Measurements from ENCODE around the gene NFAT5.
"Not testable (repeated sequence)": the region's sequence is repeated elsewhere in the genome, so short reads cannot be mapped to it uniquely, and the experiment has no call there.

Gene NFAT5

GRCh38 chr16:69707920-69708683 is 142.3 kb downstream of the NFAT5 start:
- DNase-seq (ENCODE audit: low spot score): no peak

DNA sequence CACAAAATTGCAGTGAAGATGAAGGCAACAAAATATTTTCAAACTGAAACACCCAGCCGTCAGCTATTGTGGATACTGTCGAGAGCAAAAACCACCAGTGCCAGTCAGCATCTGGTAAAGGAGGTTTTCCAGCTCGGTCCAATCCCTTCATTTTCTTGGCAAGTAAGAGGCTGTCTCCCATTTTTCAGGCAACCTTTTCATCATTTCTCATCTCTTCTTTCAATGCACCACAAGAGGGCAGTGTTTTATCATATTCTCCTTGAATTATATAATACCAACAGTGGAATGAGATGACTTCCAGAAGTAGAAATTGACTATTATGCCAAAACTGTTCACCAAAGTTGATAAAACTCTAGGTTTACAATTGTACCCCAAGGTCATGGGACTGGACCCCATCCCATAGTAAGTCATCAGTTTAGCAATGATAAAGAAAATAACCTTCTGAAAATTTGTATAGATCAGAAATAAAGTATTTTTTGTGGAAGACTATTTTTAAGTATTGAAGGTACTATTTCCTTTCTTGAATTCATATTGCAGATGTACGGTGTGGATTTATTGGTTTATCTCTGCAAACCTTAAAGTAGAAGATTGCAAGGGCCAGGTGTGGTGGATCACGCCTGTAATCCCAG is 143.8 kb downstream of the NFAT5 start:
- DNase-seq (ENCODE audit: low spot score): peak; percentile 78

GRCh38 chr16:69711115-69711740 is 145.5 kb downstream of the NFAT5 start:
- no peak for DNase-seq (ENCODE audit: low spot score)

DNA sequence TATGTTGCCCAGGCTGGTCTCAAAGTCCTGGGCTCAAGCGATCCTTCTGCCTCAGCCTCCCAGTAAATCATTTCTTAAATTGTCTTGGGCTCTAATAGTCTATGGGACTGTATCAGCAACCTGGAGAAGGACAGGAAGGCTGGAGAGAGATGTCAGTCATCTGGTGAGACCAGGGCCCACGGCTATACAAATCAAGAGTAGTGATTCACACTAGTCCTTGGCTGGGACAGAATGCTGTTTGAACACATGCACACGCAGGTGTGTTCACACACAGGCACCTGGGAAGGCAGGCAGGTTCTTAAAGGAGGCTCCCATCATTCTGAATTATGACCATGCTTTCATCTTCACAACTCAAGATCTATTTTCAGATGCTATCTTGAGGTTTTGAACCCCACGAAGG is 146.5 kb downstream of the NFAT5 start:
- DNase-seq (ENCODE audit: low spot score): no peak

DNA sequence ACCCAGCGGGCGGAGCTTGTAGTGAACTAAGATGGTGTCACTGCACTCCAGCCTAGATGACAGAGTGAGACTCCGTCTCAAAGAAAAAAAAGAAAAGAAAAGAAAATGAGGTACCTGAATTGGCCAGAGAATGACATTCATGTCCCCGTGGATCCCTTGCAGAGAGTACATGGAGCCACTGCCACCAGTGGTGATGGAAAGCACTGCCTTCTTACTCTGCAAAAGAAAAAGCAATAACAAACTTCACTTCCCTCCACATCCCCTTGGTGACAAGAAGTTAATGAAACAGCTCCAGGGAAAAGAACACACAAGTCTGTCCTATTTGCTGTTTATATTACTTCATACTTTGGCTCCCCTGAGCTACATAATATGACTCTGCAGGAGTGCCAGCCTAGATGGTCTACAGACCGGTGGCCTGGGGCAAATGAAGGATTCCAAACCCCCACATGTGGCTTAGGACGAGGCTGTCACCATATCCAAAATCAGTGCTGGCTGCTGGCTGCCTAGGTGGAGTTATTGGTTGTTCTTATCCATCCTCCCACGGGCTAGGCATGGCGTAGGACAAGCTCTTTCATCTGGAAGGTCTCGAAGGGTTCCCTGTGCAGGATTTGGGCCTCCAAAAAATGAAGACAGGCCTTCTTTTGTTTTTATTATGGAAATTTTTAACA is 147.3 kb downstream of the NFAT5 start:
- no peak for DNase-seq (ENCODE audit: low spot score)

DNA sequence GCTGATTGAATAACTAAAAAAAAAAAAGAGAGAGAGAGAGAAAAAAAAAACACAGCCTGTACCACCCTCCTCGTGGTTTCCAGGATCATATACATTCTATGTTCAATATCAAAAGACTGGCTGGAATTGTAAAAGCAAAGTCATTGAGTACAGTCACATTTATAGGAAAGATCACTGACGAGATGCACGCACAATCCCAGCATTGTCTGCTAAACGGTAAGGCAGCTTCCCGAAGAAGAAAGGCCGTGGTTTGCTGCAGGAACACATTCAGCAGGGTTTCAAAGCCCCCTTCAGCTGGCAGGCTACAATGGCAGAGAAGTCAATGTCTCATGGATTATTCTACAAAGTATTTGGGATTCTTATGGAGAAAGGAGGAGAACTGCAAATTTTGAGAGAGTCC is 151.3 kb downstream of the NFAT5 start:
- peak; percentile 36 for DNase-seq (ENCODE audit: low spot score)

GRCh38 chr16:69718111-69718764 is 152.5 kb downstream of the NFAT5 start:
- no peak for DNase-seq (ENCODE audit: low spot score)

DNA sequence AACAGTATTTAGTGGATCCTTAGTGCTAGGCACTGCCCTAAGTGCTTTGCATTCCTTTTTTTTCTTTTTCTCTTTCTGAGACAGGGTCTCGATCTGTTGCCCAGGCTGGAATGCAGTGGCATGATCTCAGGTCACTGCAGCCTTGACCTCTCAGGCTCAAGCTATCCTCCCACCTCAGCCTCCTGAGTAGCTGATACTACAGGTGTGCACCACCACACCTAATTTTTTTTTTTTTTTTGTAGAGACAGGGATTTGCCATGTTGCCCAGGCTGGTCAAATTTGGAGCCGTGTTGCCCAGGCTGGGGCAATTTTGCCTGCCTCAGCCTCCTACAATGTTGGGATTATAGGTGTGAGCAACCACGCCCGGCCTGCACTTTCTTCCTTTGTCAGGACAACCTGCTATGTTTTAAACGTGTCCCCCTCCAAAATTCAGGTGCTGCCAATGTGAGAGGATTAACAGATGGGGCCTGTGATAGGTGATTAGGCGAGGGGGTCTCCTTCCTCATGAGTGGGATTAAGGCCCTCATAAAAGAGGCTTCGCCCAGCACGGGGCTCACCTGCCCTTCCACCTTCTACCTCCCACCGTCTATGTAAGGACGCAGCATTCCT is 155.2 kb downstream of the NFAT5 start:
- DNase-seq (ENCODE audit: low spot score): no peak

DNA sequence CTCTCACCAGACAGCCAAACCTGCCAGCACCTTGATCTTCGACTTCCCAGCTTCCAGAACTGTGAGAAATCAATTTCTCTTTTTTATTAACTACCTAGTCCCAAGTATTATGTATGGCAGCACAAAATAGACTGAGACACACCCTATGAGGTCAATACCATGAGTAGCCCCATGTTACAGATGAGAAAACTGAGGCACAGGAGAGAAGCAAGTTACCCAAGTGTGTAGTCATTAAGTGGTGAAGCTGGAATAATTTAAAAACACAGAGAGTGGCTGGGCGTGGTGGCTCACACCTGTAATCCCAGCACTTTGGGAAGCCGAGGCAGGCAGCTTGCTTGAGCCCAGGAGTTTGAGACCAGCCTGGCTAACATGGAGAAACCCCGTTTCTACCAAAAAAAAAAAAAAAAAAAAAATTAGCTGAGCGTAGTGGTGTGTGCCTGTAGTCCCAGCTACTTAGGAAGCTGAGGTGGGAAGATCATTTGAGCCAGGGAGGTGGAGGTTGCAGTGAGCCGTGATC is 155.7 kb downstream of the NFAT5 start:
- DNase-seq (ENCODE audit: low spot score): no peak

DNA sequence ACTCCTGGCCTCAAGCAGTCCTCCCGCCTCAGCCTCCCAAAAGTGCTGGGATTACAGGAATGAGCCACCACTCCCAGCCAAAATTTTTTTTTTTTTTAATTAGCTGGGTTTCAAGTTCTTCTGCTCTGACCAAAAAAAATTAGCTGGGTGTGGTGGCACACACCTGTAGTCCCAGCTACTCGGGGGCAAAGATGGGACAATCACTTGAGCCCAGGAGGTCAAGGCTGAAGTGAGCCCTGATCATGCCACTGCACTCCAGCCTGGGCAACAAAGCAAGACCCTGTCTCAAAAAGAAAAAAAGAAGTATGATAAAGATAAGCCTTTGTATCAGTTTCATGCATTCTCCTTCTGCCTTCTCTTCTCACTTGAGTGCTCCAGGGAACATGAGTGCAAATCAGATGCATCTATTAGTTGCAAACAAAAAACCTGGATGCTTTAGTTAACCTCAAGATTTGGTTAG is 158.7 kb downstream of the NFAT5 start:
- DNase-seq (ENCODE audit: low spot score): no peak

DNA sequence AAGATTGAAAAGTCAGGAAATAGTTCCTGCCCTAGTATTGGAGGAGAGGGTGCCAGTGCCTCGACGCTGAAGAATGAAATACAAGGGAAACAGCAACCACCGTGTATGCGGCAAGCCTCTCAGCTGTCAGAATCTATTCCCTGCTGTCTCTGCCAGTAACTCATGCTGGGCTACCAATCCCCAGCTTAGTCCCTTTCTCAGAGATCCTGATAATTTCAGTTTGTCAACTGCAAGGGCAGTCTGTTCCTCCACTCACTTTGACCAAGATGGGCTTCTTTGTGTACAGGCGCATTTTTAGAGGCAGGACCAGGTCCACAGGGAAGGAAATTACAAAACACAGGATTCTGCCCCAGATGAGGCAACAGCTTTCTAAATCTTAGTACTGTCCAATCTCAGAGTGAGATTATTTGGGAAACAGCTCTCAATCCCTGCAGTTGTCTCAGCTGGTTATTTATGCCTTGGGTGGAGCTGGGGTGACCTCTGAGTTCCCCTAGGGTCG is 159.3 kb downstream of the NFAT5 start:
- no peak for DNase-seq (ENCODE audit: low spot score)

- DNase-seq (ENCODE audit: low spot score): no peak
These were observed 159.9 kb downstream of the NFAT5 start for GRCh38 chr16:69725480-69726312.

DNA sequence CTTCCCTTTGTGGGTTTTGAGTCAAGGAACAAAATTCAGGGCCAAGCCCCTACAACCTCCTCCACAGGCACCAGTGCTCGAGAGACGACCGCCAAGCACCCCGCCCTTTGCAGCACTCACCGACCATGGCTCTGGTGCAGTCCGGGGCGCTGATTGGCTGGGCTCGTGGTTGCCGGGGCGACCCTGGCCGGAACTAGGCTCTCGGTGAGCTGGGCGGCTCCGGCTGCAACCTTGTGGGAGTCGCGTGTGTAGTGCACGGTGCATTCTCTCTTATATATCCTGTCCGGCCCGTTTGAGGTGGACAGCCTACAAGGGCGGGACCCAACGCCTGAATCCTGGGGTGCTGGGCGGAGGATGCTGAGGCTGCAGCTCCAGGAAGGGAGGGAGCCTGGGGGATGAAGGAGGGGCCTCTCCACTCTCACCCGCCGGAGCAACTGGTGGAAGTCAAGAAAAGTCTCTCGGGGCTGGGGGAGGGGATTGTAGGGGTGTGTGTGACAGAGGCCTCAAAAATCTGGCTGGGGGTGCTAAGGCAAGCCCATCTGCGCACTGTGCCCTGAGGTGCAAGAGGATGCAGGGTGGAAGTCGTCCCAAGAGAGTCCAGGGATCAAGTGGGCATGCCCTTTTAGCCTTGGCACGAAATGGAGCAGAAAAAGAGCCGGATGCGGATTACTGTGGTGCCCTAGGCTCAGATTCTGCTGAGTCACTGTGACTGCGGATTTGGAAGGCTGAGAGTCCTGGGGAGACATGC is 160.7 kb downstream of the NFAT5 start, which contains the start of gene NQO1:
Gene NQO1, minus strand, starts transcription at position 248 of the 748 bp plus-strand sequence. Its CDS starts 121 bp downstream, at position 127.
- peak; percentile 87 for DNase-seq (ENCODE audit: low spot score)

- peak; percentile 53 for DNase-seq (ENCODE audit: low spot score)
These were observed 162.1 kb downstream of the NFAT5 start for GRCh38 chr16:69727916-69728270.

DNA sequence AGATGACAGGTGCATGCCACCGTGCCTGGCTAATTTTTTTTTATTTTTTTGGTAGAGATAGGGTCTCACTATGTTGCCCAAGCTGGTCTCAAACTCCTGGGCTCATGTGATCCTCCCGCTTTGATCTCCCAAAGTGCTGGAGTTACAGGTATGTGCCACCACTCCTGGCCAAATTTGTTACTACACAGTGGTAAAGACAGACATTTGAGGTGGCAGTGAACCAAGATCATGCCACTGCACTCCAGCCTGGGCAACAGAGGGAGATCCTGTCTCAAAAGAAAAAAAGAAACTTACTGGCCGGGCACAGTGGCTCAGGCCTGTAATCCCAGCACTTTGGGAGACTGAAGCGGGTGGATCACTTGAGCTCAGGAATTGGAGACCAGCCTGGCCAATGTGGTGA is 163.3 kb downstream of the NFAT5 start:
- DNase-seq (ENCODE audit: low spot score): not testable (repeated sequence)

DNA sequence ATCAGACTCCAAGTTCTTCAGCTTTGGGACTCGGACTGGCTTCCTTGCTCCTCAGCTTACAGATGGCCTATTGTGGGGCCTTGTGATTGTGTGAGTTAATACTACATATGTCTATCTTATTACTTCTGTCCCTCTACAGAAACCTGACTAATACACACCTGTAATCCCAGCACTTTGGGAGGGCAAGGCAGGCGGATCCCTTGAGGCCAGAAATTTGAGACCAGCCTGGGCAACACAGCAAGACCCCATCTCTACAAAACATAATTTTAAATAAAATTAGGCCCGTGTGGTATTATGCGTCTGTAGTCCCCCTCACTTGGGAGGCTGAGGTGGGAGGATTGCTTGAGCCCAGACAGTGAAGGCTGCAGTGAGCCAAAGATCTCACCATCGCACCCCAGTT is 165.5 kb downstream of the NFAT5 start:
- DNase-seq (ENCODE audit: low spot score): not testable (repeated sequence)

- DNase-seq (ENCODE audit: low spot score): no peak
These were observed 166.3 kb downstream of the NFAT5 start for GRCh38 chr16:69732101-69732500.

DNA sequence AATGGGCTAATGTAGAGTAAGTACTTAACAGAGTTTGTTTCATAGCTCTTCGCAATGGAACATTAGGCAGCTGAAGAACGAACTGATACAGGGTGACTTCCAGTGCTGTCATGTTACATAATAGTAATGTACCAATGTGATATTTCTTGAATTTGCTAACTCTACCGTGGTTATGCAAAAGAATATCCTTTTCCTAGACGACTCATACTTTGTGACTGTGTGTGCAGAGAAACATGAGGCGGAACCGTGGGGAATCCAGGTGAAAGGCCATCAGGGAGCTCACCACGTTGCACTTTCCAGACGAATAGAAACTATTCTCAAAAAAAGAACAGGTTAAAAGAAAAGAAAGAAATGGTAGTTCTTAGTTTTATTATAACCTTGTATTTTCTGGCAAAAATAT is 175.8 kb downstream of the NFAT5 start:
- no peak for DNase-seq (ENCODE audit: low spot score)
